Hematopoietic multipotent progenitor cell treated with erythropoietin and hydrocortisone succinate and interleukin-3 and kit ligand, for 8 days (in vitro differentiated cells): ENCODE measurements around the gene SIN3A.
"Not testable (repeated sequence)": the region's sequence is repeated elsewhere in the genome, so short reads cannot be mapped to it uniquely, and the experiment has no call there.

Source experiments
- DNase-seq: peaks from one replicate; pipeline ENCODE4 v3.0.0-alpha.2; 2015

The SIN3A gene

GRCh38 chr15:75332093-75332492 is 119.4 kb downstream of the SIN3A start:
- DNase-seq: not testable (repeated sequence)

- DNase-seq: no peak
Measured at GRCh38 chr15:75329571-75329970, 121.9 kb downstream of the SIN3A start.

DNA sequence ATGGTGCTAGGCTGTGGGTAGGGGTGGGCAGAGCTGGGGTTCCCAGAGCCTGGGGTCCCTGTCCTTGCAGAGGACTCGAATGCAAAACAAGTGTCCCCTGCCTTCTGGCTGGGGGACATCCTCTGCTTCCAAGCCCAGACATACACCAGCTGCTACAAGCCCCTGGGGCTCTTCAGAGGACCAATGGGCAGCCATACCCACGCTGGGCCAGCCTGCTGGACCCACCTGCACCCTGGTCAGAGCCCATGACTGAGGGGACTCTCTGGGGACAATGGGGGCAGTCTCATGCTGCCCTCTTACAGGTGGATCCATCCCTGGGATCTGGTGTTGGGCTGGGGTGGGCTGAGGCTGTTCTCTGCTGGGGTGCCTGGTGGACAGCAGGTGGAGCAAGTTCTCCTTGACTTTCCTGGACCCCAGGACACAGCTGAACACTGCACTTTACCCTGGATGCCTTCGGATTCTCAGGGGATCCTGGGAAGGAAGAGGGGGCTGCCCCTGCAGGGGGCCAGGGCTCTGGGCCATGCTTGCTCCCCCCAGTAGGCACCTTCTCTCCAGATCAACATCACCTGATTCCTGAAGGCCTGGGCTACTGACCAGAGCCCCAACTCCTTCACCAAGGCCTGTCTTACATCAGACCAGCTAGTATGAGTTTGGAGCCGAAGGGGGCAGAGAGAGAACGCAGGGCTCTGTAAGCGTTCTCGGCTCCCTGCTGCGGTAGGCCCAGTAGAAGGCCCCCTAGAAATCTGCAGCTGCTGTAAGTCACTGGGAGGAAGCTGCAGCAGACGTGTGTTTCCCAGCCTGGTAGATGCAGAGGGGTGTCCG is 122.8 kb downstream of the SIN3A start:
- DNase-seq: no peak

GRCh38 chr15:75327491-75327890 is 124.0 kb downstream of the SIN3A start:
- no peak for DNase-seq

- no peak for DNase-seq
Measured at GRCh38 chr15:75327005-75327404, 124.5 kb downstream of the SIN3A start.

DNA sequence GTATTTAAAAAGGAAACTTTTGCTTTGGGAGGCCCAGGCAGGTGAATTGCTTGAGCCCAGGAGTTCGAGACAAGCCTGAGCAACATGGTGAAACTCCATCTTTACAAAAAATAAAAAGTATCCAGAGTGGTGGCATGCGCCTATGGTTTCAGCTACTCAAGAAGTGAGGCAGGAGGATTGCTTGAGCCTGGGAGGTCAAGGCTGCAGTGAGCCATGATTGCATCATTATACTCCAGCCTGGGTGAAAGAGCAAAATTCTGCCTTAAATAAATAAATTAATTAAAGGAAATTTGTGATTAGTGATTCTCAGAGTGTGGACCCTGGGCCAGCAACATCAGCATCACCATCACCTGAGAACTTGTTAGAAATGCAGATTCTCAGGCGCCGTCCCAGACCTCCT is 125.6 kb downstream of the SIN3A start:
- DNase-seq: no peak

DNA sequence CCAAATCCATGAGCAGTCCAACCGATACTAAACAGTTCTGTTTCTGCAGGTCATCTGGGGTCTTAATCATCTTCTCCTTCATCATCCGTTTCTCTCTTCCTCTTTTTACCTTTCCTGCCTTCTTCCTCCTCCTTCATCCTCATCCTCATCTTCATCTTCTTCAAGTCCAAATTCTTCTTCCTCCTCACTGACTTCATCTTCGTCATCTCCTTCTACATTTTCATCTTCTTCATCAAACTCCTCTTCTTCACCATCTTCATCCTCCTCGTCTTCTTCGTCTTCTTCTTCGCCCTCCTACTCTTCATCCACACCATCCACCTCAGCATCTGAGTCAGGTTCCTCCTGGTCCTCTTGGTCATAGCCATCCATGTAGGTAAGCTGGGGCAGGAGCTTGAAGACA is 129.8 kb downstream of the SIN3A start:
- DNase-seq: no peak
